Neutrophil (primary cell): ENCODE data around the gene VWA2.

Experiments
- H3K27ac ChIP-seq: fragments of 200-600 bp; sonication (generic); 2 replicates; pipeline ENCODE4 v1.5.1; 2016; ENCODE audit warnings: mild to moderate bottlenecking, moderate library complexity
- H3K27me3 ChIP-seq: fragments of 200-600 bp; sonication (generic); 2 replicates; pipeline ENCODE4 v1.6.0; 2016; ENCODE audit warnings: mild to moderate bottlenecking
- H3K36me3 ChIP-seq: fragments of 200-600 bp; sonication (generic); 2 replicates; pipeline ENCODE4 v1.5.1; 2017
- H3K4me1 ChIP-seq, 2 experiments: fragments of 200-600 bp in 1 of 2; sonication (generic) in 1 of 2; 1 replicate in 1 of 2; 2 replicates in 1 of 2; pipeline versions ENCODE4 v1.5.1 to v1.6.1; 2013 to 2016; ENCODE audit warnings: low read depth in 1 of 2, low read length in 1 of 2, mild to moderate bottlenecking in 1 of 2, moderate library complexity in 1 of 2; ENCODE audit not compliant: control insufficient read depth in 1 of 2, insufficient read depth in 1 of 2
- H3K4me3 ChIP-seq, 2 experiments: fragments of 200-600 bp in 1 of 2; sonication (generic) in 1 of 2; 1 replicate in 1 of 2; 2 replicates in 1 of 2; pipeline ENCODE4 v1.5.1; 2013 to 2016; ENCODE audit warnings: low read depth in 1 of 2, low read length in 1 of 2, mild to moderate bottlenecking in 1 of 2, moderate library complexity in 1 of 2
- H3K9me3 ChIP-seq: fragments of 200-600 bp; sonication (generic); 2 replicates; pipeline ENCODE4 v1.5.1; 2016
- CTCF ChIP-seq: fragments of 200-600 bp; sonication (generic); IDR thresholded peaks from 2 replicates; pipeline ENCODE4 v1.5.1; 2016; ENCODE audit warnings: antibody characterized with exemption

VWA2 gene

GRCh38 chr10:114256008-114256765, 17.1 kb downstream of the VWA2 start:
- Histone ChIP-seq H3K9me3 (no peaks in the 10 kb centered on the region), H3K36me3 (no peaks in the 10 kb centered on the region), H3K4me3 (no peak overlapping the region), H3K27me3 (no peaks in the 10 kb centered on the region), H3K4me1 (no peaks in the 10 kb centered on the region), H3K27ac (no peak overlapping the region)
- no peak for TF ChIP-seq CTCF

GRCh38 chr10:114256822-114257221, 17.8 kb downstream of the VWA2 start:
- Histone ChIP-seq H3K4me3 (no peak overlapping the region), H3K36me3 (no peaks in the 10 kb centered on the region), H3K4me1 (no peaks in the 10 kb centered on the region), H3K27ac (no peak overlapping the region), H3K27me3 (no peaks in the 10 kb centered on the region), H3K9me3 (no peaks in the 10 kb centered on the region)
- no peak for TF ChIP-seq CTCF

GRCh38 chr10:114257498-114257897, 18.4 kb downstream of the VWA2 start:
- H3K27me3 ChIP-seq = no peaks in the 10 kb centered on the region

GRCh38 chr10:114258274-114258840, 19.3 kb downstream of the VWA2 start:
- no peak overlapping the region for H3K27ac ChIP-seq
- no peaks in the 10 kb centered on the region for H3K36me3 ChIP-seq
- no peak for TF ChIP-seq CTCF
- no peaks in the 10 kb centered on the region for H3K4me1 ChIP-seq
- no peak overlapping the region for H3K4me3 ChIP-seq
- H3K27me3 ChIP-seq = no peaks in the 10 kb centered on the region
- no peaks in the 10 kb centered on the region for H3K9me3 ChIP-seq

More at GRCh38 chr10:114257498-114257897, 18.4 kb downstream of the VWA2 start:
- Histone ChIP-seq H3K9me3 (no peaks in the 10 kb centered on the region), H3K4me1 (no peaks in the 10 kb centered on the region), H3K36me3 (no peaks in the 10 kb centered on the region), H3K4me3 (no peak overlapping the region), H3K27ac (no peak overlapping the region)
- TF ChIP-seq CTCF = no peak

- Histone ChIP-seq H3K27ac (no peak overlapping the region), H3K9me3 (no peaks in the 10 kb centered on the region), H3K36me3 (no peaks in the 10 kb centered on the region), H3K4me1 (no peaks in the 10 kb centered on the region), H3K4me3 (no peak overlapping the region), H3K27me3 (no peaks in the 10 kb centered on the region)
- TF ChIP-seq CTCF = no peak
Observed at GRCh38 chr10:114259824-114260223, 20.8 kb downstream of the VWA2 start.
